Keratinocyte (primary cell): ENCODE results near the gene PASD1. TPM values are rescaled to one million over a fixed set of nuclear protein-coding genes. Genes with fewer than 3 reads are reported as not detected.

Experiments used
- DNase-seq: peaks from one replicate; pipeline ENCODE4 v3.0.0-alpha.2; 2011; ENCODE audit warnings: low read depth, missing footprints, low spot score
- FAIRE-seq: peaks from 2 replicates; lab custom pipeline; 2011; peaks lifted over from hg19 to GRCh38; lab: Jason Lieb, UNC
- H2AFZ ChIP-seq: 2 replicates; pipeline ENCODE4 v1.6.0; 2012; ENCODE audit warnings: low read length, control low read depth, inconsistent platforms; ENCODE audit not compliant: control insufficient read depth
- H3K27ac ChIP-seq: 2 replicates; pipeline ENCODE4 v1.5.1; 2011; ENCODE audit warnings: low read length; ENCODE audit not compliant: control insufficient read depth, insufficient read depth
- H3K27me3 ChIP-seq: 3 replicates; pipeline ENCODE4 v1.6.0; 2011; ENCODE audit warnings: low read length; ENCODE audit not compliant: control insufficient read depth, insufficient read depth; ENCODE audit errors: extremely low read depth
- H3K36me3 ChIP-seq, 2 experiments: 2 replicates in 1 of 2; 3 replicates in 1 of 2; pipeline ENCODE4 v1.5.1; 2011; ENCODE audit warnings: low read length in 2 of 2, mild to moderate bottlenecking in 1 of 2; ENCODE audit not compliant: control insufficient read depth in 2 of 2, insufficient read depth in 2 of 2; ENCODE audit errors: extremely low read depth in 1 of 2
- H3K4me1 ChIP-seq: 3 replicates; pipeline ENCODE4 v1.5.1; 2011; ENCODE audit warnings: low read length; ENCODE audit not compliant: control insufficient read depth, insufficient read depth; ENCODE audit errors: extremely low read depth
- H3K4me2 ChIP-seq: 3 replicates; pipeline ENCODE4 v1.6.0; 2011; ENCODE audit warnings: low read depth, low read length; ENCODE audit not compliant: control insufficient read depth, insufficient read depth; ENCODE audit errors: extremely low read depth
- H3K4me3 ChIP-seq, 3 experiments: fragments of 200-600 bp in 1 of 3; sonication (generic) in 1 of 3; 2 replicates in 2 of 3; 3 replicates in 1 of 3; pipeline ENCODE4 v1.5.1; 2011 to 2016; ENCODE audit warnings: low read length in 3 of 3, mild to moderate bottlenecking in 3 of 3, control low read depth in 2 of 3, inconsistent platforms in 1 of 3, low read depth in 1 of 3, mixed read lengths in 1 of 3, mixed run types in 1 of 3, moderate library complexity in 1 of 3; ENCODE audit not compliant: control insufficient read depth in 2 of 3, insufficient read depth in 2 of 3; ENCODE audit errors: extremely low read depth in 1 of 3
- H3K79me2 ChIP-seq: 2 replicates; pipeline ENCODE4 v1.6.0; 2012; ENCODE audit warnings: low read length; ENCODE audit not compliant: control insufficient read depth, insufficient read depth
- H3K9ac ChIP-seq: 3 replicates; pipeline ENCODE4 v1.6.0; 2011; ENCODE audit warnings: low read length; ENCODE audit not compliant: control insufficient read depth, insufficient read depth; ENCODE audit errors: extremely low read depth
- H3K9me1 ChIP-seq: 3 replicates; pipeline ENCODE4 v1.6.0; 2011; ENCODE audit warnings: low read length; ENCODE audit not compliant: control insufficient read depth, insufficient read depth; ENCODE audit errors: extremely low read depth
- H3K9me3 ChIP-seq: 2 replicates; pipeline ENCODE4 v1.5.1; 2012; ENCODE audit warnings: low read depth, low read length; ENCODE audit not compliant: control insufficient read depth
- H4K20me1 ChIP-seq: 3 replicates; pipeline ENCODE4 v1.6.0; 2011; ENCODE audit warnings: low read length; ENCODE audit not compliant: control insufficient read depth, insufficient read depth; ENCODE audit errors: extremely low read depth
- CTCF ChIP-seq, 3 experiments: IDR thresholded peaks in 1 of 3; conservative IDR thresholded peaks in 1 of 3; optimal IDR thresholded peaks in 1 of 3; 2 replicates in 2 of 3; 3 replicates in 1 of 3; pipeline versions ENCODE3 to v1.5.1; 2011; ENCODE audit warnings: low read length in 3 of 3, mild to moderate bottlenecking in 3 of 3, moderate library complexity in 2 of 3, control low read depth in 1 of 3, inconsistent platforms in 1 of 3; ENCODE audit not compliant: insufficient read depth in 2 of 3; ENCODE audit errors: extremely low read depth in 1 of 3
- EZH2 ChIP-seq: IDR thresholded peaks from one replicate; pipeline ENCODE4 v1.6.1; 2012; ENCODE audit warnings: inconsistent platforms, mild to moderate bottlenecking, low read length, moderate library complexity
- dilution Hi-C: fragments of 300-500 bp; cut with MboI; formaldehyde crosslinking; loops from one replicate; pipeline ENCODE4 v1.7.0; 2020; ENCODE audit warnings: low sequenced_read_pairs; ENCODE audit not compliant: extremely low pct_ligation_motif_present
- polyA plus RNA-seq, 5 experiments: library from polyadenylated mRNA; depleted of rRNA in 3 of 5; stranded (reverse) in 3 of 5; stranded (forward) in 1 of 5; unstranded in 1 of 5; fragments of >200 nt; gene quantifications; 1 replicate in 1 of 5; 2 replicates in 3 of 5; 3 replicates in 1 of 5; pipeline versions ENCODE4 v1.2.1 to v1.2.3, GENCODE V29; 2011 to 2012; ENCODE audit warnings: missing spikeins in 2 of 5, low read depth in 1 of 5, low replicate concordance in 1 of 5

PASD1 gene
- polyA plus RNA-seq, 1 donor (not counting 4 experiments of a cell fraction or from before 2014, with no cell fraction given) = not detected

DNA sequence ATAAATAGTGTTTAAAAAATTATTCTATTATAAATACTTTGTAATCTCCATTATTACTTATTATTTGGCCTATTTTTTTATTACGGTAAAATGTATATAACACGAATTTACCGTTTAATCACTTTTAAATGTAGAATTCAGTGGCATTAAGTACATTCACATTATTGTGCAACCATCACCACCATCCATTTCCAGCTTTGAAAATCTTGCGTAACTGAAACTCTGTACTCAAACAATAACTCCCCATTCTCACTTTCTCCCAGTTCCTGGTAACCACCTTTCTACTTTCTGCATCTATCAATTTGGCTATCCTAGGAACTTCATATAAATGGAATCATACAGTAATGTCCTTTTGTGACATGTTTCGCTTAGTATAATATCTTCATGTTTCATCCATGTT is 45.7 kb downstream of the PASD1 start:
- Histone ChIP-seq H3K79me2 (no peaks in the 10 kb centered on the region), H3K9ac (no peak overlapping the region), H3K4me1 (no peaks in the 10 kb centered on the region), H3K4me3 (no peak overlapping the region), H4K20me1 (no peaks in the 10 kb centered on the region), H3K36me3 (no peaks in the 10 kb centered on the region), H3K27me3 (no peaks in the 10 kb centered on the region), H2AFZ (no peak overlapping the region), H3K9me1 (no peaks in the 10 kb centered on the region), H3K4me2 (no peak overlapping the region), H3K9me3 (no peaks in the 10 kb centered on the region), H3K27ac (no peak overlapping the region)
- no peak for TF ChIP-seq EZH2
- no peak for TF ChIP-seq CTCF (optimal IDR thresholded peaks at IDR 0.05 in 1 of 3, IDR thresholded peaks at IDR 0.05 in 1 of 3, conservative IDR thresholded peaks at IDR 0.05 in 1 of 3; ENCODE audit: extremely low read depth in 1 of 3, insufficient read depth in 2 of 3, low read length in 3 of 3)
- no peak for DNase-seq
- dilution Hi-C loops = no loop called here
- no peak for FAIRE-seq

- Histone ChIP-seq H3K9me3 (no peaks in the 10 kb centered on the region), H3K4me3 (no peak overlapping the region), H3K4me1 (no peaks in the 10 kb centered on the region), H4K20me1 (no peaks in the 10 kb centered on the region), H3K27ac (no peak overlapping the region), H3K4me2 (no peak overlapping the region), H2AFZ (no peak overlapping the region), H3K9me1 (no peaks in the 10 kb centered on the region), H3K27me3 (no peaks in the 10 kb centered on the region), H3K36me3 (no peaks in the 10 kb centered on the region), H3K9ac (no peak overlapping the region), H3K79me2 (no peaks in the 10 kb centered on the region)
- FAIRE-seq (no peak), DNase-seq (no peak)
- TF ChIP-seq CTCF (optimal IDR thresholded peaks at IDR 0.05 in 1 of 3, IDR thresholded peaks at IDR 0.05 in 1 of 3, conservative IDR thresholded peaks at IDR 0.05 in 1 of 3; ENCODE audit: extremely low read depth in 1 of 3, insufficient read depth in 2 of 3, low read length in 3 of 3) = no peak
- no peak for TF ChIP-seq EZH2
- dilution Hi-C loops = no loop called here
Observed at GRCh38 chrX:151621422-151621821, 57.9 kb downstream of the PASD1 start.
